Measurements from ENCODE around the gene LMO7.

The LMO7 gene

GRCh38 chr13:75811361-75811760 lies 175.2 kb downstream of the LMO7 start:
- DNase-seq, result no peak

- DNase-seq, result no peak
Observed at GRCh38 chr13:75811841-75812240, 175.7 kb downstream of the LMO7 start.

- no peak for DNase-seq
Observed at GRCh38 chr13:75812751-75813181, 176.6 kb downstream of the LMO7 start.

GRCh38 chr13:75813323-75813722 lies 177.2 kb downstream of the LMO7 start:
- DNase-seq, result no peak

- DNase-seq, result no peak
Observed at GRCh38 chr13:75818179-75818967, 182.2 kb downstream of the LMO7 start.

- DNase-seq, result no peak
Observed at GRCh38 chr13:75818968-75819225, 182.8 kb downstream of the LMO7 start.

GRCh38 chr13:75825161-75825560 lies 189.0 kb downstream of the LMO7 start:
- DNase-seq, result no peak

- DNase-seq, result no peak
Observed at GRCh38 chr13:75825594-75825993, 189.5 kb downstream of the LMO7 start.

- no peak for DNase-seq
Observed at GRCh38 chr13:75826391-75826790, 190.3 kb downstream of the LMO7 start.

GRCh38 chr13:75829830-75830229 lies 193.7 kb downstream of the LMO7 start:
- DNase-seq, result no peak

- DNase-seq, result no peak
Observed at GRCh38 chr13:75830842-75831241, 194.7 kb downstream of the LMO7 start.

GRCh38 chr13:75831389-75831788 lies 195.3 kb downstream of the LMO7 start:
- no peak for DNase-seq

- DNase-seq, result no peak
Observed at GRCh38 chr13:75832812-75833211, 196.7 kb downstream of the LMO7 start.

GRCh38 chr13:75836441-75836840 lies 200.3 kb downstream of the LMO7 start:
- no peak for DNase-seq

GRCh38 chr13:75838366-75839005 lies 202.4 kb downstream of the LMO7 start:
- no peak for DNase-seq

- no peak for DNase-seq
Observed at GRCh38 chr13:75839406-75839805, 203.3 kb downstream of the LMO7 start.

GRCh38 chr13:75841905-75842304 lies 205.8 kb downstream of the LMO7 start:
- DNase-seq, result no peak

GRCh38 chr13:75843074-75843473 lies 206.9 kb downstream of the LMO7 start:
- no peak for DNase-seq

GRCh38 chr13:75843991-75844390 lies 207.9 kb downstream of the LMO7 start:
- DNase-seq, result no peak

- DNase-seq, result no peak
Observed at GRCh38 chr13:75847588-75847987, 211.5 kb downstream of the LMO7 start.

- DNase-seq, result no peak
Observed at GRCh38 chr13:75850916-75851315, 214.8 kb downstream of the LMO7 start.

- DNase-seq, result no peak
Observed at GRCh38 chr13:75855216-75855615, 219.1 kb downstream of the LMO7 start.

- no peak for DNase-seq
Observed at GRCh38 chr13:75855847-75856246, 219.7 kb downstream of the LMO7 start.

- no peak for DNase-seq
Observed at GRCh38 chr13:75857291-75857690, 221.2 kb downstream of the LMO7 start.

- no peak for DNase-seq
Observed at GRCh38 chr13:75860935-75861334, 224.8 kb downstream of the LMO7 start.
